Measurements from ENCODE around the gene SERGEF. TPM values are rescaled to one million over a fixed set of nuclear protein-coding genes. Genes with fewer than 3 reads are reported as not detected.

SERGEF gene
- total and polyA plus RNA-seq, 7 experiments from 2014 or later: 35.0 to 93.5 (median 53.7) TPM

- Histone ChIP-seq H3K36me3 (ENCODE audit: control insufficient read depth in 2 of 3, insufficient read depth in 3 of 3, low read length in 3 of 3) (peaks cover 0 to 3% (median 0%) of the 10 kb centered on the region in 3 experiments), H3K4me3 (ENCODE audit: low read length) (no peak overlapping the region), H3K27me3 (ENCODE audit: control insufficient read depth in 2 of 2, insufficient read depth in 2 of 2, low read length in 2 of 2) (no peaks in the 10 kb centered on the region), H3K9me3 (ENCODE audit: control insufficient read depth in 2 of 3, low read length in 3 of 3) (no peaks in the 10 kb centered on the region), H3K27ac (ENCODE audit: low read depth, low read length) (no peak overlapping the region), H3K4me1 (ENCODE audit: control insufficient read depth in 2 of 2, insufficient read depth in 2 of 2, low read length in 2 of 2) (no peaks in the 10 kb centered on the region)
- Mint-ChIP-seq H3K36me3 (peaks cover 0 to 67% (median 38%) of the 10 kb centered on the region in 5 donors), H3K4me3 (no peak overlapping the region), H3K27ac (no peak overlapping the region), H3K4me1 (peaks cover 4 to 22% (median 8%) of the 10 kb centered on the region in 7 donors), H3K9me3 (no peaks in the 10 kb centered on the region), H3K27me3 (no peaks in the 10 kb centered on the region)
- intact Hi-C loops (cut with micrococcal nuclease): no loop called here
- DNase-seq: no peak
- ATAC-seq: no peak
- ChIA-PET POLR2A (no interaction called here), CTCF (no interaction called here)
Observed at GRCh38 chr11:17855531-17856290, 157.1 kb downstream of the SERGEF start.

GRCh38 chr11:17853280-17853679 is 159.6 kb downstream of the SERGEF start:
- intact Hi-C loops (cut with micrococcal nuclease): no loop called here
- no peaks in the 10 kb centered on the region for H3K4me1 ChIP-seq (ENCODE audit: control insufficient read depth in 2 of 2, insufficient read depth in 2 of 2, low read length in 2 of 2)
- H3K9me3 Mint-ChIP-seq: no peaks in the 10 kb centered on the region
- DNase-seq (no peak), ATAC-seq (no peak)
- no peak overlapping the region for H3K27ac ChIP-seq (ENCODE audit: low read depth, low read length)
- ChIA-PET POLR2A (no interaction called here), CTCF (no interaction called here)
- no peaks in the 10 kb centered on the region for H3K27me3 ChIP-seq (ENCODE audit: control insufficient read depth in 2 of 2, insufficient read depth in 2 of 2, low read length in 2 of 2)
- no peak overlapping the region for H3K4me3 ChIP-seq (ENCODE audit: low read length)
- H3K9me3 ChIP-seq (ENCODE audit: control insufficient read depth in 2 of 3, low read length in 3 of 3): no peaks in the 10 kb centered on the region
- H3K4me3 Mint-ChIP-seq: no peak overlapping the region
- H3K36me3 ChIP-seq (ENCODE audit: control insufficient read depth in 2 of 3, insufficient read depth in 3 of 3, low read length in 3 of 3): peaks cover 0 to 8% (median 0%) of the 10 kb centered on the region in 3 experiments
- H3K27ac Mint-ChIP-seq: peak overlapping the region in 1 of 9 donors; percentile 42
- no peaks in the 10 kb centered on the region for H3K27me3 Mint-ChIP-seq
- peaks cover 0 to 69% (median 29%) of the 10 kb centered on the region in 5 donors for H3K36me3 Mint-ChIP-seq
- peaks cover 2 to 22% (median 8%) of the 10 kb centered on the region in 7 donors for H3K4me1 Mint-ChIP-seq

GRCh38 chr11:17852246-17852645 is 160.6 kb downstream of the SERGEF start:
- H3K9me3 ChIP-seq (ENCODE audit: control insufficient read depth in 2 of 3, low read length in 3 of 3): no peaks in the 10 kb centered on the region
- H3K36me3 ChIP-seq (ENCODE audit: control insufficient read depth in 2 of 3, insufficient read depth in 3 of 3, low read length in 3 of 3): peaks cover 0 to 5% (median 0%) of the 10 kb centered on the region in 3 experiments
- H3K27me3 Mint-ChIP-seq: no peaks in the 10 kb centered on the region
- ChIA-PET CTCF (no interaction called here), POLR2A (no interaction called here)
- H3K27ac Mint-ChIP-seq: no peak overlapping the region
- peaks cover 0 to 12% (median 8%) of the 10 kb centered on the region in 7 donors for H3K4me1 Mint-ChIP-seq
- H3K4me3 ChIP-seq (ENCODE audit: low read length): no peak overlapping the region
- H3K36me3 Mint-ChIP-seq: peaks cover 0 to 59% (median 21%) of the 10 kb centered on the region in 5 donors
- DNase-seq (no peak), ATAC-seq (no peak)
- no peak overlapping the region for H3K27ac ChIP-seq (ENCODE audit: low read depth, low read length)
- H3K4me3 Mint-ChIP-seq: no peak overlapping the region
- intact Hi-C loops (cut with micrococcal nuclease): no loop called here
- no peaks in the 10 kb centered on the region for H3K4me1 ChIP-seq (ENCODE audit: control insufficient read depth in 2 of 2, insufficient read depth in 2 of 2, low read length in 2 of 2)
- no peaks in the 10 kb centered on the region for H3K9me3 Mint-ChIP-seq
- no peaks in the 10 kb centered on the region for H3K27me3 ChIP-seq (ENCODE audit: control insufficient read depth in 2 of 2, insufficient read depth in 2 of 2, low read length in 2 of 2)

- peaks cover 0 to 8% (median 7%) of the 10 kb centered on the region in 7 donors for H3K4me1 Mint-ChIP-seq
- H3K27me3 ChIP-seq (ENCODE audit: control insufficient read depth in 2 of 2, insufficient read depth in 2 of 2, low read length in 2 of 2): no peaks in the 10 kb centered on the region
- H3K36me3 Mint-ChIP-seq: peaks cover 0 to 56% (median 22%) of the 10 kb centered on the region in 5 donors
- intact Hi-C loops (cut with micrococcal nuclease): no loop called here
- ATAC-seq (no peak), DNase-seq (no peak)
- no peak overlapping the region for H3K4me3 Mint-ChIP-seq
- H3K27ac Mint-ChIP-seq: no peak overlapping the region
- H3K4me3 ChIP-seq (ENCODE audit: low read length): no peak overlapping the region
- no peak overlapping the region for H3K27ac ChIP-seq (ENCODE audit: low read depth, low read length)
- POLR2A ChIA-PET: no interaction called here
- H3K27me3 Mint-ChIP-seq: no peaks in the 10 kb centered on the region
- H3K36me3 ChIP-seq (ENCODE audit: control insufficient read depth in 2 of 3, insufficient read depth in 3 of 3, low read length in 3 of 3): peaks cover 0 to 11% (median 0%) of the 10 kb centered on the region in 3 experiments
- H3K9me3 Mint-ChIP-seq: no peaks in the 10 kb centered on the region
- CTCF ChIA-PET: no interaction called here
- no peaks in the 10 kb centered on the region for H3K9me3 ChIP-seq (ENCODE audit: control insufficient read depth in 2 of 3, low read length in 3 of 3)
- H3K4me1 ChIP-seq (ENCODE audit: control insufficient read depth in 2 of 2, insufficient read depth in 2 of 2, low read length in 2 of 2): no peaks in the 10 kb centered on the region
Observed at GRCh38 chr11:17851697-17852096, 161.2 kb downstream of the SERGEF start.

- Mint-ChIP-seq H3K36me3 (peaks cover 0 to 61% (median 34%) of the 10 kb centered on the region in 5 donors), H3K27ac (no peak overlapping the region), H3K9me3 (no peaks in the 10 kb centered on the region), H3K27me3 (no peaks in the 10 kb centered on the region), H3K4me1 (no peaks in the 10 kb centered on the region), H3K4me3 (no peak overlapping the region)
- Histone ChIP-seq H3K36me3 (ENCODE audit: control insufficient read depth in 2 of 3, insufficient read depth in 3 of 3, low read length in 3 of 3) (peaks cover 0 to 12% (median 0%) of the 10 kb centered on the region in 3 experiments), H3K27ac (ENCODE audit: low read depth, low read length) (no peak overlapping the region), H3K27me3 (ENCODE audit: control insufficient read depth in 2 of 2, insufficient read depth in 2 of 2, low read length in 2 of 2) (no peaks in the 10 kb centered on the region), H3K9me3 (ENCODE audit: control insufficient read depth in 2 of 3, low read length in 3 of 3) (no peaks in the 10 kb centered on the region), H3K4me1 (ENCODE audit: control insufficient read depth in 2 of 2, insufficient read depth in 2 of 2, low read length in 2 of 2) (no peaks in the 10 kb centered on the region), H3K4me3 (ENCODE audit: low read length) (no peak overlapping the region)
- CTCF ChIA-PET: no interaction called here
- intact Hi-C loops (cut with micrococcal nuclease): no loop called here
- ATAC-seq (no peak), DNase-seq (no peak)
- POLR2A ChIA-PET: no interaction called here
Observed at GRCh38 chr11:17850336-17850735, 162.5 kb downstream of the SERGEF start.

GRCh38 chr11:17848715-17849114 is 164.1 kb downstream of the SERGEF start:
- no peaks in the 10 kb centered on the region for H3K9me3 ChIP-seq (ENCODE audit: control insufficient read depth in 2 of 3, low read length in 3 of 3)
- Mint-ChIP-seq H3K4me1 (peaks cover 0 to 2% (median 0%) of the 10 kb centered on the region in 7 donors), H3K4me3 (no peak overlapping the region), H3K9me3 (no peaks in the 10 kb centered on the region), H3K36me3 (peaks cover 0 to 59% (median 31%) of the 10 kb centered on the region in 5 donors), H3K27me3 (no peaks in the 10 kb centered on the region), H3K27ac (peak overlapping the region in 1 of 9 donors; percentile 21)
- H3K27me3 ChIP-seq (ENCODE audit: control insufficient read depth in 2 of 2, insufficient read depth in 2 of 2, low read length in 2 of 2): no peaks in the 10 kb centered on the region
- H3K4me3 ChIP-seq (ENCODE audit: low read length): no peak overlapping the region
- ATAC-seq (no peak), DNase-seq (no peak)
- H3K4me1 ChIP-seq (ENCODE audit: control insufficient read depth in 2 of 2, insufficient read depth in 2 of 2, low read length in 2 of 2): no peaks in the 10 kb centered on the region
- ChIA-PET CTCF (no interaction called here), POLR2A (no interaction called here)
- intact Hi-C loops (cut with micrococcal nuclease): no loop called here
- H3K27ac ChIP-seq (ENCODE audit: low read depth, low read length): no peak overlapping the region
- peaks cover 0 to 12% (median 0%) of the 10 kb centered on the region in 3 experiments for H3K36me3 ChIP-seq (ENCODE audit: control insufficient read depth in 2 of 3, insufficient read depth in 3 of 3, low read length in 3 of 3)
